ENCODE measurements around the gene ATXN7L3. TPM values are rescaled to one million over a fixed set of nuclear protein-coding genes. Genes with fewer than 3 reads are reported as not detected.

Gene ATXN7L3
- total RNA-seq, 1 experiment from 2014 or later: 36.9 TPM

GRCh38 chr17:44219108-44219615, 19.5 kb upstream of the ATXN7L3 start:
- peak; percentile 69 for DNase-seq (ENCODE audit: low spot score)
- Histone ChIP-seq H3K4me3 (ENCODE audit: low read depth, low read length, poor library complexity, severe bottlenecking) (peak overlapping the region; percentile 72), H3K4me1 (ENCODE audit: insufficient read depth, low read length, poor library complexity, severe bottlenecking) (peaks cover 9% of the 10 kb centered on the region), H3K36me3 (ENCODE audit: insufficient read depth, low read length, poor library complexity, severe bottlenecking) (peaks cover 29% of the 10 kb centered on the region), H3K27ac (ENCODE audit: low read depth, low read length, poor library complexity, severe bottlenecking) (peak overlapping the region; percentile 93), H3K27me3 (replicated peaks; ENCODE audit: insufficient read depth, low read depth, low read length, poor library complexity) (no peaks in the 10 kb centered on the region), H3K9me3 (ENCODE audit: low read depth, low read length, poor library complexity, severe bottlenecking) (no peaks in the 10 kb centered on the region)
- CTCF ChIA-PET: no interaction called here
- TF ChIP-seq, protein P1, sequence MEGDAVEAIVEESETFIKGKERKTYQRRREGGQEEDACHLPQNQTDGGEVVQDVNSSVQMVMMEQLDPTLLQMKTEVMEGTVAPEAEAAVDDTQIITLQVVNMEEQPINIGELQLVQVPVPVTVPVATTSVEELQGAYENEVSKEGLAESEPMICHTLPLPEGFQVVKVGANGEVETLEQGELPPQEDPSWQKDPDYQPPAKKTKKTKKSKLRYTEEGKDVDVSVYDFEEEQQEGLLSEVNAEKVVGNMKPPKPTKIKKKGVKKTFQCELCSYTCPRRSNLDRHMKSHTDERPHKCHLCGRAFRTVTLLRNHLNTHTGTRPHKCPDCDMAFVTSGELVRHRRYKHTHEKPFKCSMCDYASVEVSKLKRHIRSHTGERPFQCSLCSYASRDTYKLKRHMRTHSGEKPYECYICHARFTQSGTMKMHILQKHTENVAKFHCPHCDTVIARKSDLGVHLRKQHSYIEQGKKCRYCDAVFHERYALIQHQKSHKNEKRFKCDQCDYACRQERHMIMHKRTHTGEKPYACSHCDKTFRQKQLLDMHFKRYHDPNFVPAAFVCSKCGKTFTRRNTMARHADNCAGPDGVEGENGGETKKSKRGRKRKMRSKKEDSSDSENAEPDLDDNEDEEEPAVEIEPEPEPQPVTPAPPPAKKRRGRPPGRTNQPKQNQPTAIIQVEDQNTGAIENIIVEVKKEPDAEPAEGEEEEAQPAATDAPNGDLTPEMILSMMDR (conservative IDR thresholded peaks at IDR 0.05; ENCODE audit: low read depth, low read length): no peak
- TF ChIP-seq EZH2 (IDR thresholded peaks at IDR 0.05; ENCODE audit: borderline replicate concordance, low read depth, low read length, poor library complexity, severe bottlenecking): no peak
- BruUV-seq (replicated peaks): no TSS peak
- POLR2A ChIA-PET (ENCODE audit: low non-redundant PET): no interaction called here
- intact Hi-C loops (cut with micrococcal nuclease; ENCODE audit: unreplicated experiment): no loop called here

DNA sequence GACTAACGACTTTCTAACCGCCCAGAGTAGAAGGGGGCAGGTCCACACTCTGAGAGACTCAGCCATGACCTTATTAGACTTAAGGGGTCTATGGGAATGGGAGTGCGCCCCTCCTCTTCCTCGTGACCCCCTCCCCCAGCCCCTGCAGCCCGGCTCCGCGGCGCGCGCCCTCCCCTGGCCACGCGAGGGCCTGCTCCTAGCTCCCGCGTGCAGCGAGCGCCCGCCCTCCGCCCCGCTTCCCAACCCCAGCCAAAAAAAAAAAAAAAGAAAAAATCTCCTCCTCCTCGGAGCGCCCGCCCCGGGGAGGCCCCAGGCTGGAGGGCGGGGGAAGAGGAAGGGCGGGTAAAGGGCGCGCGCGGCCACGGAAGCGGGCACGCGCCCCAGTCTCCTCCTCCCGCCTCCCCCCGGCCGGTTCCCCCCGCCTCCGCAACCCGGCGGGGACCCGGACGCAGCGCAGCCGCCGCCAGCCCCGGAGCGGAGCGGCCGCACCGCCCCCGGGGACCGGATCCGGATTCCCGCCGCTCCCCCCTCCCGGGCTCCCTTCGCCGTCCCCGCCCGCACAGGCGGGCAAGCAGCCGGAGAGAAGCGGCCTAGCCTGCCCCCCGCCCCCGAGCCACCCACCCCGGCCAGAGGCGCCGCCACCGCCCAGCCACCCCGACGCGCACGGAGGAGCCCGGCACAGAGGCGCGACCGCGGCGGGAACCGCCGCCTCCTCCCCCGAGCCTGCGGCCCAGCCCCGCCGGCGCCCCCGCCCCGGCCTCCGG, 18.8 kb upstream of the ATXN7L3 start:
- BruUV-seq (replicated peaks): no TSS peak
- ChIA-PET POLR2A (ENCODE audit: low non-redundant PET) (interaction anchor here (0.6 kb wide), 3 partner anchors 11 to 136 kb away, joined by 3 to 10 read pairs (median 4); no protein-coding TSS in a partner anchor), CTCF (interaction anchor here (0.6 to 1.0 kb wide), 2 partner anchors 9 to 15 kb away, joined by 4 to 5 read pairs; no protein-coding TSS in a partner anchor)
- peaks cover 30% of the 10 kb centered on the region for H3K36me3 ChIP-seq (ENCODE audit: insufficient read depth, low read length, poor library complexity, severe bottlenecking)
- intact Hi-C loops (cut with micrococcal nuclease; ENCODE audit: unreplicated experiment): no loop called here
- H3K9me3 ChIP-seq (ENCODE audit: low read depth, low read length, poor library complexity, severe bottlenecking): no peaks in the 10 kb centered on the region
- H3K4me3 ChIP-seq (ENCODE audit: low read depth, low read length, poor library complexity, severe bottlenecking): peak overlapping the region; percentile 72
- peaks cover 9% of the 10 kb centered on the region for H3K4me1 ChIP-seq (ENCODE audit: insufficient read depth, low read length, poor library complexity, severe bottlenecking)
- TF ChIP-seq, protein P1 (conservative IDR thresholded peaks at IDR 0.05; ENCODE audit: low read depth, low read length): peak; percentile 50
- TF ChIP-seq EZH2 (IDR thresholded peaks at IDR 0.05; ENCODE audit: borderline replicate concordance, low read depth, low read length, poor library complexity, severe bottlenecking): no peak
- H3K27ac ChIP-seq (ENCODE audit: low read depth, low read length, poor library complexity, severe bottlenecking): peak overlapping the region; percentile 93
- peak; percentile 88 for DNase-seq (ENCODE audit: low spot score)
- no peaks in the 10 kb centered on the region for H3K27me3 ChIP-seq (replicated peaks; ENCODE audit: insufficient read depth, low read depth, low read length, poor library complexity)

DNA sequence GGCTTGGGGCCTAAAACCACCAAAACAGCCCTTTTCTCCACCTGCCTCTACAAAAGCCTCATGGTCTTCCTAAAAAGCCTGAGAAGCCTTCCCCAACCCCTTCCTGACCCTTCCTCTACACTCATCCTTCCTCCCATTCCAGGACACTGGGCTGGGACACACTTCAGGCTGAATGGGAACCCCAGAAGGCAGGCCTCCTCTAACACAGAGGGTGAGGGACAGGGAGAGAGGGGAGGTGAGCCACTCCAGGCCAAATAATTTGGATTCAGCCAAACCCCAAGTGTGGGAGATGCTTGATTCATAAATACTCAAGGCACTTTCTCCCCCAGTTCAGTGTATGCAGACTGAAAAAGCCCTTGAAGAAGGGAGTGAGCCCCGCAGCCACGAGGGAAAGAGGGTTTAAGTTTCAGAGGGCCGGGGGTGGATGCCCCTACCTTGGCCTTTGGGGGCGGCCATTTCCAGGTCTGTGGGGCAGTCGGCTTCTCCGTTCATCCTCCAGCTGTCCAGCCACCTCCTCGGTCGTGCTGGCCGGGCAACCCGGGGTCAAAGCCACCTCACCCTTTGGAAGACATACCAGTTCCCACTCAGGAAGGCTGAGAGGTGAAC, 18.2 kb upstream of the ATXN7L3 start:
- Histone ChIP-seq H3K9me3 (ENCODE audit: low read depth, low read length, poor library complexity, severe bottlenecking) (no peaks in the 10 kb centered on the region), H3K27ac (ENCODE audit: low read depth, low read length, poor library complexity, severe bottlenecking) (peak overlapping the region; percentile 93), H3K4me3 (ENCODE audit: low read depth, low read length, poor library complexity, severe bottlenecking) (peak overlapping the region; percentile 72), H3K4me1 (ENCODE audit: insufficient read depth, low read length, poor library complexity, severe bottlenecking) (peaks cover 9% of the 10 kb centered on the region), H3K27me3 (replicated peaks; ENCODE audit: insufficient read depth, low read depth, low read length, poor library complexity) (no peaks in the 10 kb centered on the region), H3K36me3 (ENCODE audit: insufficient read depth, low read length, poor library complexity, severe bottlenecking) (peaks cover 30% of the 10 kb centered on the region)
- CTCF ChIA-PET: interaction anchor here (1.0 kb wide), 1 partner anchor 14 kb away, joined by 5 read pairs; no protein-coding TSS in a partner anchor
- intact Hi-C loops (cut with micrococcal nuclease; ENCODE audit: unreplicated experiment): no loop called here
- TSS peak; percentile 25 for BruUV-seq (replicated peaks)
- POLR2A ChIA-PET (ENCODE audit: low non-redundant PET): interaction anchor here (0.6 kb wide), 2 partner anchors 46 to 136 kb away, joined by 3 to 10 read pairs; no protein-coding TSS in a partner anchor
- DNase-seq (ENCODE audit: low spot score): no peak
- TF ChIP-seq, protein P1 (conservative IDR thresholded peaks at IDR 0.05; ENCODE audit: low read depth, low read length): no peak
- no peak for TF ChIP-seq EZH2 (IDR thresholded peaks at IDR 0.05; ENCODE audit: borderline replicate concordance, low read depth, low read length, poor library complexity, severe bottlenecking)
